Stomach (tissue), 4 donors: ENCODE results near the gene PRXL2B.

ENCODE experiments used
- CTCF ChIP-seq, 7 experiments: fragments of 450-650 bp in 4 of 7; fragments of 200-600 bp in 3 of 7; sonication (generic) in 3 of 7; IDR thresholded peaks; one replicate each; pipeline ENCODE4 v1.5.1; 2016 to 2019; ENCODE audit warnings: antibody characterized with exemption in 7 of 7, control low read depth in 2 of 7, mild to moderate bottlenecking in 1 of 7
- EP300 ChIP-seq: sonication (generic); formaldehyde crosslinking; IDR thresholded peaks from one replicate; pipeline ENCODE4 v1.6.1; 2017; ENCODE audit warnings: antibody characterized with exemption
- POLR2A ChIP-seq, 4 donors: fragments of 450-650 bp; IDR thresholded peaks; one replicate each; pipeline ENCODE4 v1.6.1; 2016; ENCODE audit warnings: antibody characterized with exemption in 4 of 4, control low read depth in 2 of 4, mild to moderate bottlenecking in 1 of 4, moderate library complexity in 1 of 4
- POLR2AphosphoS5 ChIP-seq, 3 donors: sonication (generic); formaldehyde crosslinking; IDR thresholded peaks; one replicate each; pipeline ENCODE4 v1.6.1; 2016; ENCODE audit warnings: antibody characterized with exemption in 3 of 3

GRCh38 chr1:2564815-2565374, 21.7 kb upstream of the PRXL2B start:
- TF ChIP-seq CTCF (IDR thresholded peaks at IDR 0.05) (no peak), EP300 (no peak), POLR2A (IDR thresholded peaks at IDR 0.05) (no peak), POLR2AphosphoS5 (IDR thresholded peaks at IDR 0.05) (no peak)
